BE2C (cell line): ENCODE measurements around the gene FIGNL2.
A peak's percentile ranks its signal among the peaks of the same experiment; 100 is the strongest.

ENCODE experiments used
- DNase-seq: peaks from one replicate; pipeline ENCODE4 v3.0.0-alpha.2; 2020
- H3K27me3 ChIP-seq: fragments of 250-450 bp; sonication (Bioruptor Pico); 2 replicates; pipeline ENCODE4 v1.5.1; 2020; ENCODE audit warnings: mild to moderate bottlenecking
- H3K36me3 ChIP-seq: fragments of 250-450 bp; sonication (Bioruptor Pico); 2 replicates; pipeline ENCODE4 v1.5.1; 2020; ENCODE audit warnings: mild to moderate bottlenecking
- H3K4me1 ChIP-seq: fragments of 250-450 bp; sonication (Bioruptor Pico); 2 replicates; pipeline ENCODE4 v1.5.1; 2020
- H3K4me3 ChIP-seq: 2 replicates; pipeline ENCODE4 v1.5.1; 2011; ENCODE audit warnings: low read depth, low read length
- H3K9me3 ChIP-seq: fragments of 250-450 bp; sonication (Bioruptor Pico); 2 replicates; pipeline ENCODE4 v1.5.1; 2020
- CTCF ChIP-seq: IDR thresholded peaks from 2 replicates; pipeline ENCODE4 v1.5.1; 2012; ENCODE audit warnings: mild to moderate bottlenecking, low read depth, low read length

Gene FIGNL2

GRCh38 chr12:51822261-51822616 is 26.3 kb downstream of the FIGNL2 start:
- Histone ChIP-seq H3K36me3 (no peaks in the 10 kb centered on the region), H3K4me3 (no peak overlapping the region)

GRCh38 chr12:51821440-51822260 is 26.9 kb downstream of the FIGNL2 start:
- TF ChIP-seq CTCF: no peak
- Histone ChIP-seq H3K27me3 (no peaks in the 10 kb centered on the region), H3K36me3 (no peaks in the 10 kb centered on the region), H3K4me3 (peak overlapping the region; percentile 39), H3K4me1 (no peaks in the 10 kb centered on the region; the same call in 1 of the 2 replicates), H3K9me3 (no peaks in the 10 kb centered on the region)
- no peak for DNase-seq

More at GRCh38 chr12:51822261-51822616, 26.3 kb downstream of the FIGNL2 start:
- Histone ChIP-seq H3K27me3 (no peaks in the 10 kb centered on the region), H3K4me1 (no peaks in the 10 kb centered on the region; the same call in 1 of the 2 replicates), H3K9me3 (no peaks in the 10 kb centered on the region)
- TF ChIP-seq CTCF: no peak
- no peak for DNase-seq

GRCh38 chr12:51820526-51821439 is 27.7 kb downstream of the FIGNL2 start:
- DNase-seq: peak; percentile 88
- peak; percentile 6; the same call in 1 of the 2 replicates for TF ChIP-seq CTCF
- H3K4me1 ChIP-seq: no peaks in the 10 kb centered on the region; the same call in 1 of the 2 replicates
- peak overlapping the region; percentile 62 for H3K4me3 ChIP-seq
- H3K27me3 ChIP-seq: no peaks in the 10 kb centered on the region
- H3K9me3 ChIP-seq: no peaks in the 10 kb centered on the region
- no peaks in the 10 kb centered on the region for H3K36me3 ChIP-seq

- DNase-seq: no peak
- Histone ChIP-seq H3K9me3 (no peaks in the 10 kb centered on the region), H3K4me1 (no peaks in the 10 kb centered on the region; the same call in 1 of the 2 replicates), H3K27me3 (no peaks in the 10 kb centered on the region), H3K36me3 (no peaks in the 10 kb centered on the region), H3K4me3 (peak overlapping the region; percentile 62)
- no peak for TF ChIP-seq CTCF
Measured at GRCh38 chr12:51819736-51820525, 28.6 kb downstream of the FIGNL2 start.

GRCh38 chr12:51818566-51819300 is 29.8 kb downstream of the FIGNL2 start:
- Histone ChIP-seq H3K4me3 (no peak overlapping the region), H3K27me3 (no peaks in the 10 kb centered on the region), H3K36me3 (no peaks in the 10 kb centered on the region), H3K4me1 (no peaks in the 10 kb centered on the region; the same call in 1 of the 2 replicates), H3K9me3 (no peaks in the 10 kb centered on the region)
- no peak for TF ChIP-seq CTCF
- no peak for DNase-seq
